GM20000 (cell line): ENCODE measurements around the gene FAM24A.

Experiments used
- DNase-seq: peaks from one replicate; pipeline ENCODE4 v3.0.0; 2012; ENCODE audit warnings: low spot score
- CTCF ChIP-seq: IDR thresholded peaks from 2 replicates; pipeline ENCODE4 v1.5.1; 2012; ENCODE audit warnings: mild to moderate bottlenecking, control low read depth; ENCODE audit errors: extremely low read depth, missing control alignments

FAM24A gene

GRCh38 chr10:122939856-122940543 lies 29.6 kb downstream of the FAM24A start:
- no peak for DNase-seq
- TF ChIP-seq CTCF: no peak

GRCh38 chr10:122949296-122949695 lies 38.9 kb downstream of the FAM24A start:
- DNase-seq: no peak
- no peak for TF ChIP-seq CTCF

DNA sequence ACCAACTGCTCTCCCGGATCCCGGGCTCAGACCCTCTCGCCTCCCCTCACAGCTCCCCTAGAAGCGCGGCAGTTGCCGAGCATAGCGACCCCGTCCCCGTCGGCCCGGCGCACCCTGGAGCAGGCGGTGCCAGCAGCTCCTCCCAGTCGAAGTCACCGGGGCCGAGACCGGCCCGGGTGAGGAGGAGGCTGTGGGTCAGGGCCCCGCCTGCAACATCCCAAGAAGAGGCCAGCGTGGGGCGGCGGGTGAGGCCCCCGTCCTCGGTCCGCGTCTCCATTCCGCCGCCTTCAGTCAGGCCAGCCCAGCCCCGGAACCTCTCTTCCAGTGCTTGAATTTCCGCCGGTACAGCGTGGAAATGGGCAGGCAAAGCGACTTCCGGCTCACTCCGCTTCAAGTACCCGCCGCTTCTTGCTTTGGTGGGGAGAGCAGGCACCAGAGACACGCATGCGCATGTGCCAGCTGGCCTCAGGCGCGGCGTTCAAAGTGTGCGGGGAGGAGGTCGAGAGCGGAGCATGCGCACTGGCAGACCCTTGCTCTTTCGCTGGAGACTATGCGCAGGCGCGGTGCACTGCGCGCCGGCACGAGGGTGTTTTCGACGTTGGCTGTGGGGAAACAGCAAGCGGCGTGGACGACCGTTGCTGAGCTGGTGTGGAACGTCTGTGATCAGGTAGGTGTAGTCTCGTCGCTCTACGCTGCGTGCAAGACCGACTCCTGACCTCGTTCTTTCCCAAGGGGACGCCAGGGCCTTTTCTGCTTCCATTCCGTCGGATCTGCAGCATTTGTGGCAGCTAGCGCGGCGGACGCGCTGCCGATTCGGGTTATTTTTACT lies 43.7 kb downstream of the FAM24A start, which contains the start of gene C10orf88:
C10orf88 (minus strand) TSS at position 326 of the 829 bp plus-strand sequence; CDS start at position 277, 49 bp downstream.
- TF ChIP-seq CTCF: no peak
- peak; percentile 94 for DNase-seq

- DNase-seq: no peak
- TF ChIP-seq CTCF: no peak
Measured at GRCh38 chr10:122954731-122955050, 44.3 kb downstream of the FAM24A start.

- TF ChIP-seq CTCF: no peak
- no peak for DNase-seq
Measured at GRCh38 chr10:122955892-122956291, 45.5 kb downstream of the FAM24A start.

DNA sequence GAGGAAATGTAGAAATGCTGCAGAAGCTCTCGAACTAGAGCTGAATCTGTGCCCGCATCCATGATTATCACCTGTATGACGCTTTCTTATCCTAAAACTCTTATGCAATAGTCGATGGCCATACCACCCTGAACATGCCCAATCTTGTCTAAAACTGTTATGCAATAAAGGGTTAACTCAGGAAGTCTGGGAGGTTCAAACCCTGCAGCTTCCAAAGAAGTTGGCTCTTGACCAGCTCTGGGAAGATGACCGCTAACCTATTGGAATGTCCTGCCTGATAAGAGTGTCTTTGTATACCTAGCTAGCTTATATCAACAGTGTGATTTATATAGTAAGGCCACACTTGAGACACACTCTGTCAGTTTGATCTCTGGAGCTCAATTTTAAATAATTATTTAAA lies 47.1 kb downstream of the FAM24A start:
- no peak for DNase-seq
- no peak for TF ChIP-seq CTCF

- no peak for DNase-seq
- no peak for TF ChIP-seq CTCF
Measured at GRCh38 chr10:122962405-122962804, 52.0 kb downstream of the FAM24A start.
